Astrocyte (in vitro differentiated cells and primary cell): ENCODE data around the gene MUS81. TPM values are rescaled to one million over a fixed set of nuclear protein-coding genes. Genes with fewer than 3 reads are reported as not detected.

ENCODE experiments used
- DNase-seq: peaks from one replicate; pipeline ENCODE4 v3.0.0-alpha.2; 2010; ENCODE audit warnings: low read depth
- FAIRE-seq: peaks from 2 replicates; lab custom pipeline; 2011; peaks lifted over from hg19 to GRCh38; lab: Jason Lieb, UNC
- H2AFZ ChIP-seq: 2 replicates; pipeline ENCODE4 v1.6.0; 2012; ENCODE audit warnings: low read depth, low read length, inconsistent platforms
- H3K27ac ChIP-seq: 2 replicates; pipeline ENCODE4 v1.5.1; 2011; ENCODE audit warnings: low read depth, low read length, inconsistent platforms
- H3K27me3 ChIP-seq: 2 replicates; pipeline ENCODE4 v1.6.0; 2011; ENCODE audit warnings: low read length, inconsistent platforms; ENCODE audit not compliant: insufficient read depth
- H3K36me3 ChIP-seq: 2 replicates; pipeline ENCODE4 v1.5.1; 2011; ENCODE audit warnings: low read length, inconsistent platforms; ENCODE audit not compliant: insufficient read depth
- H3K4me1 ChIP-seq: 2 replicates; pipeline ENCODE4 v1.5.1; 2011; ENCODE audit warnings: low read length, inconsistent platforms; ENCODE audit not compliant: insufficient read depth
- H3K4me2 ChIP-seq: 2 replicates; pipeline ENCODE4 v1.6.0; 2012; ENCODE audit warnings: low read length, inconsistent platforms
- H3K4me3 ChIP-seq: 2 replicates; pipeline ENCODE4 v1.5.1; 2011; ENCODE audit warnings: low read depth, mild to moderate bottlenecking, low read length, inconsistent platforms; ENCODE audit not compliant: insufficient read depth
- H3K79me2 ChIP-seq: 2 replicates; pipeline ENCODE4 v1.6.0; 2012; ENCODE audit warnings: mild to moderate bottlenecking, low read length, inconsistent platforms; ENCODE audit not compliant: insufficient read depth
- H3K9ac ChIP-seq: 2 replicates; pipeline ENCODE4 v1.6.0; 2012; ENCODE audit warnings: mild to moderate bottlenecking, low read length, inconsistent platforms
- H3K9me3 ChIP-seq: 2 replicates; pipeline ENCODE4 v1.5.1; 2012; ENCODE audit warnings: low read depth, mild to moderate bottlenecking, low read length, inconsistent platforms; ENCODE audit not compliant: insufficient read depth
- H4K20me1 ChIP-seq: 2 replicates; pipeline ENCODE4 v1.6.0; 2012; ENCODE audit warnings: low read length, inconsistent platforms; ENCODE audit not compliant: insufficient read depth
- H3K27ac Mint-ChIP-seq: one replicate; pipeline ENCODE4 v1.8.0; 2021; ENCODE audit warnings: mild to moderate bottlenecking, mixed read lengths; ENCODE audit not compliant: unreplicated experiment
- H3K27me3 Mint-ChIP-seq: one replicate; pipeline ENCODE4 v1.8.0; 2021; ENCODE audit warnings: low read depth, mixed read lengths; ENCODE audit not compliant: unreplicated experiment
- H3K36me3 Mint-ChIP-seq: one replicate; pipeline ENCODE4 v1.8.0; 2021; ENCODE audit warnings: low read depth, mixed read lengths; ENCODE audit not compliant: unreplicated experiment
- H3K4me1 Mint-ChIP-seq: one replicate; pipeline ENCODE4 v1.8.0; 2021; ENCODE audit warnings: low read depth, mixed read lengths; ENCODE audit not compliant: unreplicated experiment
- H3K4me3 Mint-ChIP-seq: one replicate; pipeline ENCODE4 v1.8.0; 2021; ENCODE audit warnings: mild to moderate bottlenecking, moderate library complexity, mixed read lengths; ENCODE audit not compliant: unreplicated experiment
- H3K9me3 Mint-ChIP-seq: one replicate; pipeline ENCODE4 v1.8.0; 2021; ENCODE audit warnings: mild to moderate bottlenecking, mixed read lengths; ENCODE audit not compliant: unreplicated experiment
- EZH2 ChIP-seq: IDR thresholded peaks from 2 replicates; pipeline ENCODE4 v1.6.1; 2012; ENCODE audit warnings: mild to moderate bottlenecking, low read length, inconsistent platforms; ENCODE audit not compliant: insufficient read depth
- total RNA-seq: library from RNA; stranded (reverse); gene quantifications from 2 replicates; pipeline ENCODE4 v1.2.1, GENCODE V29; 2021
- TF ChIP-seq, protein P1 (sequence below): IDR thresholded peaks from 2 replicates; pipeline ENCODE4 v1.5.1; 2011; ENCODE audit warnings: low read depth, mild to moderate bottlenecking, inconsistent platforms, low read length, moderate library complexity; ENCODE audit not compliant: insufficient read depth

Gene MUS81
- total RNA-seq, 1 donor from 2014 or later: 59.9 TPM

DNA sequence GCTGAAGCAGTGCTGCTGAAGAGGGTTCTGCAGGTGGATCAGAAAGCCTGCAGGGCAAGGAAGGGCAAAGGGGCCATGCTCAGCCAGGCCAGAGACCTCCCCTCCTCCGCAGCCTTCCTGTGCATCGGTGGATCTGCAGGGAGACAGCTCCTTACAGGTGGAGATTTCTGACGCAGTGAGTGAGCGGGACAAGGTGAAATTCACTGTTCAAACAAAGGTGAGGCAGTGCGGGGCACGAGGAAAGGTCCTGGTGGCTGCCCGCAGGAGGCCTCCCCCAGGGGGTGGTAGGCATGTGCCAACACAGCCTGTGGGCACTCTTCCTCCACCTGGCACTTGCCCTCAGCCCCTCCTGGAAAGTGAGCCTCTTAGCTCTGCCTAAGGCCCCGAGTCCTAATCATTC lies 10.9 kb upstream of the MUS81 start:
- H3K4me2 ChIP-seq: no peak overlapping the region
- no peak for TF ChIP-seq EZH2
- TF ChIP-seq, protein P1, sequence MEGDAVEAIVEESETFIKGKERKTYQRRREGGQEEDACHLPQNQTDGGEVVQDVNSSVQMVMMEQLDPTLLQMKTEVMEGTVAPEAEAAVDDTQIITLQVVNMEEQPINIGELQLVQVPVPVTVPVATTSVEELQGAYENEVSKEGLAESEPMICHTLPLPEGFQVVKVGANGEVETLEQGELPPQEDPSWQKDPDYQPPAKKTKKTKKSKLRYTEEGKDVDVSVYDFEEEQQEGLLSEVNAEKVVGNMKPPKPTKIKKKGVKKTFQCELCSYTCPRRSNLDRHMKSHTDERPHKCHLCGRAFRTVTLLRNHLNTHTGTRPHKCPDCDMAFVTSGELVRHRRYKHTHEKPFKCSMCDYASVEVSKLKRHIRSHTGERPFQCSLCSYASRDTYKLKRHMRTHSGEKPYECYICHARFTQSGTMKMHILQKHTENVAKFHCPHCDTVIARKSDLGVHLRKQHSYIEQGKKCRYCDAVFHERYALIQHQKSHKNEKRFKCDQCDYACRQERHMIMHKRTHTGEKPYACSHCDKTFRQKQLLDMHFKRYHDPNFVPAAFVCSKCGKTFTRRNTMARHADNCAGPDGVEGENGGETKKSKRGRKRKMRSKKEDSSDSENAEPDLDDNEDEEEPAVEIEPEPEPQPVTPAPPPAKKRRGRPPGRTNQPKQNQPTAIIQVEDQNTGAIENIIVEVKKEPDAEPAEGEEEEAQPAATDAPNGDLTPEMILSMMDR: no peak
- Mint-ChIP-seq H3K36me3 (peaks cover 26% of the 10 kb centered on the region), H3K9me3 (no peaks in the 10 kb centered on the region), H3K27ac (no peak overlapping the region), H3K4me3 (no peak overlapping the region), H3K4me1 (peaks cover 25% of the 10 kb centered on the region), H3K27me3 (peaks cover 4% of the 10 kb centered on the region)
- H3K4me1 ChIP-seq: no peaks in the 10 kb centered on the region
- FAIRE-seq: no peak
- no peaks in the 10 kb centered on the region for H3K9me3 ChIP-seq
- no peak overlapping the region for H3K9ac ChIP-seq
- H2AFZ ChIP-seq: no peak overlapping the region
- DNase-seq: no peak
- no peak overlapping the region for H3K27ac ChIP-seq
- no peak overlapping the region for H3K4me3 ChIP-seq
- H4K20me1 ChIP-seq: peaks cover 39% of the 10 kb centered on the region
- H3K79me2 ChIP-seq: peaks cover 15% of the 10 kb centered on the region
- no peaks in the 10 kb centered on the region for H3K27me3 ChIP-seq
- peaks cover 18% of the 10 kb centered on the region for H3K36me3 ChIP-seq

DNA sequence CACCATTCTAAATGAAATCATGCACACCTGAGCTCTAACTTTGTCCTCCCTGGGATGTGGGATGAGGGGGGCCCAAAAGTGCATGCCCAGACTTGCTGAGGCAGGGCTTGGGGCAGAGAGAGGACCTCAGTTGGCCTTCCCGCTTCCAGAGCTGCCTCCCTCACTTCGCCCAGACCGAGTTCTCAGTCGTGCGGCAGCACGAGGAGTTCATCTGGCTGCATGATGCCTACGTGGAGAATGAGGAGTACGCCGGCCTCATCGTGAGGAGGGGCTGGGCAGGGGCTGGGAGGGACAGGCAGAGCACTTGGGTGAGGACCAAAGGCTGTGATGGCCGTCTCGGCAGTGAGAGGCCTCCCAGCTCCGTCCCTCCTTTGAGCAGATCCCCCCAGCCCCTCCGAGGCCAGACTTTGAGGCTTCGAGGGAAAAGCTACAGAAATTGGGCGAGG lies 10.4 kb upstream of the MUS81 start:
- Histone ChIP-seq H3K27ac (no peak overlapping the region), H3K4me2 (no peak overlapping the region), H3K9me3 (no peaks in the 10 kb centered on the region), H3K4me3 (no peak overlapping the region), H3K4me1 (no peaks in the 10 kb centered on the region), H4K20me1 (peaks cover 43% of the 10 kb centered on the region), H2AFZ (no peak overlapping the region), H3K27me3 (no peaks in the 10 kb centered on the region), H3K36me3 (peaks cover 22% of the 10 kb centered on the region), H3K9ac (no peak overlapping the region), H3K79me2 (peaks cover 19% of the 10 kb centered on the region)
- DNase-seq (no peak), FAIRE-seq (no peak)
- peaks cover 4% of the 10 kb centered on the region for H3K27me3 Mint-ChIP-seq
- peaks cover 30% of the 10 kb centered on the region for H3K36me3 Mint-ChIP-seq
- H3K4me1 Mint-ChIP-seq: peaks cover 29% of the 10 kb centered on the region
- no peak overlapping the region for H3K27ac Mint-ChIP-seq
- H3K9me3 Mint-ChIP-seq: no peaks in the 10 kb centered on the region
- H3K4me3 Mint-ChIP-seq: no peak overlapping the region
- TF ChIP-seq, protein P1: no peak
- no peak for TF ChIP-seq EZH2

DNA sequence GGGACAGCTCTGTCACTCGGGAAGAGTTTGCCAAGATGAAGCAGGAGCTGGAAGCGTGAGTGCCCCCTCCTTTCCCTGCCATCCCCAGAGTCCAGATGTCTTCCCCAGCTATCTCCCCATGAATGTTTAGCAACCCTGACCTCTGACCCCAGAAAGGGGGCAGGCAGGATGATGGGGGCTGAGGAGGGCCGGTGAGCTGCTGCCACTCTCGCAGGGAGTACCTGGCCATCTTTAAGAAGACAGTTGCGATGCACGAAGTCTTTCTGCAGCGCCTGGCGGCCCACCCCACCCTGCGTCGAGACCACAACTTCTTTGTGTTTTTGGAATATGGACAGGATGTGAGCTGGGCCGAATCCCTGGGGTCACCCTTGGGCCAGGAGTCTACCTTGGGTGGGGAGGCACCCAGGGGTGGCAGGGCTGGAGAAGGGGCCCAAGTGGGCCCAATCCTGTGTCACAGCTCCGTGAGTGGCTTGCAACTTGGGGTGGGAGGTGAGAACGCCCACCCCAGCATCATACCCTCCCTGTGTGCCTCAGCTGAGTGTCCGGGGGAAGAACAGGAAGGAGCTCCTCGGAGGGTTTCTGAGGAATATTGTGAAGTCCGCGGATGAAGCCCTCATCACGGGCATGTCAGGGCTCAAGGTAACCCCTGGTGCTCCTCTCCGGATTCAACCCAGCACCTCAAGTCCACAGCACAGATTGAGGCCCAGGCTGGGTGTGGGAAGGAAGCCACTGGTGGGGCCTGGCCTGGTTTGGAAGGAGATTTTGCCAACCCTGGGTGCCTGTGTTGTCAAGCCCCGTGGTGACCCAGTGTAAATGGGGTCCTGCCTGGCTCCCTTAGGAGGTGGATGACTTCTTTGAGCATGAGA lies 9.8 kb upstream of the MUS81 start:
- H4K20me1 ChIP-seq: peaks cover 50% of the 10 kb centered on the region
- H3K27me3 ChIP-seq: no peaks in the 10 kb centered on the region
- no peaks in the 10 kb centered on the region for H3K9me3 ChIP-seq
- H3K79me2 ChIP-seq: peaks cover 25% of the 10 kb centered on the region
- no peak overlapping the region for H3K4me2 ChIP-seq
- TF ChIP-seq, protein P1: no peak
- no peak for TF ChIP-seq EZH2
- no peak overlapping the region for H3K4me3 ChIP-seq
- FAIRE-seq (no peak), DNase-seq (no peak)
- peaks cover 2% of the 10 kb centered on the region for H3K4me1 ChIP-seq
- no peak overlapping the region for H3K4me3 Mint-ChIP-seq
- H3K36me3 Mint-ChIP-seq: peaks cover 32% of the 10 kb centered on the region
- no peak overlapping the region for H2AFZ ChIP-seq
- no peaks in the 10 kb centered on the region for H3K9me3 Mint-ChIP-seq
- H3K36me3 ChIP-seq: peaks cover 24% of the 10 kb centered on the region
- peaks cover 33% of the 10 kb centered on the region for H3K4me1 Mint-ChIP-seq
- no peak overlapping the region for H3K27ac ChIP-seq
- peaks cover 4% of the 10 kb centered on the region for H3K27me3 Mint-ChIP-seq
- no peak overlapping the region for H3K27ac Mint-ChIP-seq
- no peak overlapping the region for H3K9ac ChIP-seq
